Measurements from ENCODE around the gene STARD7.

Gene STARD7

GRCh38 chr2:96213379-96213778 lies 4.8 kb upstream of the STARD7 start:
- no peak overlapping the region for H3K4me3 ChIP-seq (IDR thresholded peaks at IDR 0.05; ENCODE audit: insufficient read depth, low read depth, low read length)
- H4K20me1 ChIP-seq (ENCODE audit: insufficient read depth) = no peaks in the 10 kb centered on the region

GRCh38 chr2:96212339-96212738 lies 3.7 kb upstream of the STARD7 start:
- no peak overlapping the region for H3K27ac ChIP-seq
- H3K27me3 ChIP-seq (ENCODE audit: insufficient read depth, low read depth) = no peaks in the 10 kb centered on the region
- H3K4me2 ChIP-seq = no peak overlapping the region
- no peaks in the 10 kb centered on the region for H3K4me1 ChIP-seq (ENCODE audit: low read depth, poor library complexity, severe bottlenecking)
- H2AFZ ChIP-seq (ENCODE audit: low read depth) = no peak overlapping the region
- peaks cover 6% of the 10 kb centered on the region; the same call in 1 of the 2 replicates for H4K20me1 ChIP-seq (ENCODE audit: insufficient read depth)
- H3K4me3 ChIP-seq (IDR thresholded peaks at IDR 0.05; ENCODE audit: insufficient read depth, low read depth, low read length) = no peak overlapping the region
- TF ChIP-seq CTCF (conservative IDR thresholded peaks at IDR 0.05; ENCODE audit: low read depth, low read length) = no peak
- peaks cover 11% of the 10 kb centered on the region for H3K79me2 ChIP-seq (ENCODE audit: insufficient read depth, low read depth)
- H3K9ac ChIP-seq = no peak overlapping the region
- no peaks in the 10 kb centered on the region for H3K36me3 ChIP-seq (ENCODE audit: insufficient read depth)

More at GRCh38 chr2:96213379-96213778, 4.8 kb upstream of the STARD7 start:
- Histone ChIP-seq H3K27ac (no peak overlapping the region), H3K4me2 (no peak overlapping the region), H3K36me3 (ENCODE audit: insufficient read depth) (no peaks in the 10 kb centered on the region), H3K9ac (no peak overlapping the region), H3K27me3 (ENCODE audit: insufficient read depth, low read depth) (no peaks in the 10 kb centered on the region), H2AFZ (ENCODE audit: low read depth) (no peak overlapping the region), H3K79me2 (ENCODE audit: insufficient read depth, low read depth) (peaks cover 3% of the 10 kb centered on the region; the same call in 1 of the 2 replicates), H3K4me1 (ENCODE audit: low read depth, poor library complexity, severe bottlenecking) (no peaks in the 10 kb centered on the region)
- TF ChIP-seq CTCF (conservative IDR thresholded peaks at IDR 0.05; ENCODE audit: low read depth, low read length) = no peak

- Histone ChIP-seq H3K4me2 (peak overlapping the region; percentile 68), H3K9ac (no peak overlapping the region), H3K27me3 (ENCODE audit: insufficient read depth, low read depth) (no peaks in the 10 kb centered on the region), H3K4me3 (IDR thresholded peaks at IDR 0.05; ENCODE audit: insufficient read depth, low read depth, low read length) (peak overlapping the region; percentile 7), H3K4me1 (ENCODE audit: low read depth, poor library complexity, severe bottlenecking) (peaks cover 24% of the 10 kb centered on the region), H2AFZ (ENCODE audit: low read depth) (no peak overlapping the region), H3K27ac (no peak overlapping the region), H4K20me1 (ENCODE audit: insufficient read depth) (peaks cover 22% of the 10 kb centered on the region), H3K79me2 (ENCODE audit: insufficient read depth, low read depth) (peaks cover 37% of the 10 kb centered on the region), H3K36me3 (ENCODE audit: insufficient read depth) (no peaks in the 10 kb centered on the region)
- TF ChIP-seq CTCF (conservative IDR thresholded peaks at IDR 0.05; ENCODE audit: low read depth, low read length) = no peak
These were observed 1.1 kb upstream of the STARD7 start for GRCh38 chr2:96209729-96210085.

- Histone ChIP-seq H3K4me3 (IDR thresholded peaks at IDR 0.05; ENCODE audit: insufficient read depth, low read depth, low read length) (peak overlapping the region; percentile 23), H4K20me1 (ENCODE audit: insufficient read depth) (peaks cover 22% of the 10 kb centered on the region), H3K36me3 (ENCODE audit: insufficient read depth) (no peaks in the 10 kb centered on the region), H3K27ac (peak overlapping the region; percentile 90), H3K79me2 (ENCODE audit: insufficient read depth, low read depth) (peaks cover 43% of the 10 kb centered on the region), H3K4me1 (ENCODE audit: low read depth, poor library complexity, severe bottlenecking) (peaks cover 29% of the 10 kb centered on the region), H2AFZ (ENCODE audit: low read depth) (peak overlapping the region; percentile 44), H3K4me2 (peak overlapping the region; percentile 68), H3K9ac (peak overlapping the region; percentile 87), H3K27me3 (ENCODE audit: insufficient read depth, low read depth) (no peaks in the 10 kb centered on the region)
- 0 out of 2 replicates have a peak, but pooled peaks have one; percentile 19 for TF ChIP-seq CTCF (conservative IDR thresholded peaks at IDR 0.05; ENCODE audit: low read depth, low read length)
These were observed 543 bp upstream of the STARD7 start for GRCh38 chr2:96209011-96209728.

Data from KMS-11 (cell line).